Karpas-422 (cell line): ENCODE results near the gene NASP. TPM values are rescaled to one million over a fixed set of nuclear protein-coding genes. Genes with fewer than 3 reads are reported as not detected.

Source experiments
- DNase-seq: peaks from one replicate; pipeline ENCODE4 v3.0.0-alpha.2; 2015
- H2AFZ ChIP-seq: fragments of 200-600 bp; sonication (generic); 2 replicates; pipeline ENCODE4 v1.6.1; 2014; ENCODE audit warnings: antibody characterized with exemption, low read length, mixed read lengths
- H3K27ac ChIP-seq: fragments of 200-600 bp; sonication (generic); 2 replicates; pipeline ENCODE4 v1.5.1; 2014; ENCODE audit warnings: mild to moderate bottlenecking, low read length, moderate library complexity
- H3K27me3 ChIP-seq: fragments of 200-600 bp; sonication (generic); 2 replicates; pipeline ENCODE4 v1.6.1; 2014; ENCODE audit warnings: low read length, mixed read lengths
- H3K36me3 ChIP-seq: fragments of 200-600 bp; sonication (generic); 2 replicates; pipeline ENCODE4 v1.6.1; 2014; ENCODE audit warnings: low read length, mixed read lengths; ENCODE audit not compliant: insufficient read depth
- H3K4me1 ChIP-seq: fragments of 200-600 bp; sonication (generic); 2 replicates; pipeline ENCODE4 v1.6.1; 2014; ENCODE audit warnings: mild to moderate bottlenecking, low read length, mixed read lengths
- H3K4me2 ChIP-seq: fragments of 200-600 bp; sonication (generic); 2 replicates; pipeline ENCODE4 v1.6.1; 2014; ENCODE audit warnings: low read length, low read depth, mild to moderate bottlenecking; ENCODE audit not compliant: poor library complexity, severe bottlenecking
- H3K4me3 ChIP-seq: fragments of 200-600 bp; sonication (generic); 2 replicates; pipeline ENCODE4 v1.5.1; 2014; ENCODE audit warnings: mild to moderate bottlenecking, antibody characterized with exemption, low read length, mixed read lengths
- H3K79me2 ChIP-seq: fragments of 200-600 bp; sonication (generic); 2 replicates; pipeline ENCODE4 v1.6.1; 2014; ENCODE audit warnings: mild to moderate bottlenecking, low read length, mixed read lengths
- H3K9ac ChIP-seq: fragments of 200-600 bp; sonication (generic); 2 replicates; pipeline ENCODE4 v1.6.0; 2014; ENCODE audit warnings: low read length
- H3K9me2 ChIP-seq: fragments of 200-600 bp; sonication (generic), shearing (Covaris generic); replicated peaks from 2 replicates; pipeline ENCODE4 v1.6.0; 2014; ENCODE audit warnings: mild to moderate bottlenecking, low read length, moderate library complexity; ENCODE audit not compliant: insufficient read depth
- H3K9me3 ChIP-seq: fragments of 300-700, 200-600 bp; sonication (generic); 2 replicates; pipeline ENCODE4 v1.6.1; 2014; ENCODE audit warnings: low read length, mixed read lengths
- H4K20me1 ChIP-seq: fragments of 200-600 bp; sonication (generic); 2 replicates; pipeline ENCODE4 v1.6.1; 2014; ENCODE audit warnings: mild to moderate bottlenecking, antibody characterized with exemption, low read length, low read depth; ENCODE audit not compliant: insufficient read depth
- total RNA-seq: library from RNA; depleted of rRNA; stranded (reverse); fragments of >200 nt; shearing (Covaris generic); gene quantifications from 2 replicates; pipeline ENCODE4 v1.2.3, GENCODE V29; 2014; ENCODE audit warnings: low replicate concordance

The NASP gene
- total RNA-seq, 1 experiment from 2014 or later: 61.8 TPM

GRCh38 chr1:45545019-45545493 is 38.8 kb upstream of the NASP start:
- Histone ChIP-seq H3K4me1 (peaks cover 10% of the 10 kb centered on the region), H3K4me2 (no peak overlapping the region), H3K36me3 (no peaks in the 10 kb centered on the region), H3K9me2 (no peaks in the 10 kb centered on the region), H3K27ac (no peak overlapping the region), H3K4me3 (no peak overlapping the region), H3K9me3 (no peaks in the 10 kb centered on the region), H3K27me3 (no peaks in the 10 kb centered on the region), H2AFZ (peak overlapping the region; percentile 78; the same call in 1 of the 2 replicates), H3K79me2 (no peaks in the 10 kb centered on the region), H3K9ac (no peak overlapping the region; the same call in 1 of the 2 replicates), H4K20me1 (no peaks in the 10 kb centered on the region)
- DNase-seq: no peak

- H3K4me1 ChIP-seq: peaks cover 14% of the 10 kb centered on the region
- H3K27me3 ChIP-seq: no peaks in the 10 kb centered on the region
- H3K79me2 ChIP-seq: no peaks in the 10 kb centered on the region
- H2AFZ ChIP-seq: peak overlapping the region; percentile 78; the same call in 1 of the 2 replicates
- H3K27ac ChIP-seq: no peak overlapping the region
- no peaks in the 10 kb centered on the region for H3K9me3 ChIP-seq
- H4K20me1 ChIP-seq: no peaks in the 10 kb centered on the region
- H3K4me3 ChIP-seq: no peak overlapping the region
- no peaks in the 10 kb centered on the region for H3K36me3 ChIP-seq
- no peak for DNase-seq
- H3K9me2 ChIP-seq: no peaks in the 10 kb centered on the region
- no peak overlapping the region; the same call in 1 of the 2 replicates for H3K9ac ChIP-seq
- no peak overlapping the region for H3K4me2 ChIP-seq
Observed at GRCh38 chr1:45545553-45546310, 38.1 kb upstream of the NASP start.

- H3K79me2 ChIP-seq: peaks cover 33% of the 10 kb centered on the region
- H3K4me2 ChIP-seq: peak within 1 kb of the TSS; percentile 71
- H3K9me3 ChIP-seq: no peaks in the 10 kb centered on the region
- peak; percentile 95 for DNase-seq
- no peaks in the 10 kb centered on the region for H3K9me2 ChIP-seq
- H3K36me3 ChIP-seq: peaks cover 8% of the 10 kb centered on the region; the same call in 1 of the 2 replicates
- peak within 1 kb of the TSS; percentile 83 for H3K4me3 ChIP-seq
- no peaks in the 10 kb centered on the region for H4K20me1 ChIP-seq
- H3K27ac ChIP-seq: peak within 1 kb of the TSS; percentile 51
- peak within 1 kb of the TSS; percentile 69; the same call in 1 of the 2 replicates for H2AFZ ChIP-seq
- peak within 1 kb of the TSS; percentile 82 for H3K9ac ChIP-seq
- H3K27me3 ChIP-seq: no peaks in the 10 kb centered on the region
- peaks cover 18% of the 10 kb centered on the region for H3K4me1 ChIP-seq
Observed at GRCh38 chr1:45550401-45551351, 33.2 kb upstream of the NASP start, which contains the start of gene AKR1A1. TSS of gene AKR1A1 (plus strand) at chr1:45550826. CDS start at chr1:45561795, 10,969 bp downstream.

GRCh38 chr1:45551684-45552083 is 32.2 kb upstream of the NASP start:
- Histone ChIP-seq H3K27ac (peak overlapping the region; percentile 51; the same call in 1 of the 2 replicates), H3K4me3 (peak overlapping the region; percentile 83), H3K27me3 (no peaks in the 10 kb centered on the region), H3K4me1 (peaks cover 18% of the 10 kb centered on the region), H3K4me2 (peak overlapping the region; percentile 71), H4K20me1 (no peaks in the 10 kb centered on the region), H2AFZ (no peak overlapping the region), H3K79me2 (peaks cover 39% of the 10 kb centered on the region), H3K9me2 (no peaks in the 10 kb centered on the region), H3K9me3 (no peaks in the 10 kb centered on the region), H3K9ac (peak overlapping the region; percentile 82), H3K36me3 (peaks cover 11% of the 10 kb centered on the region; the same call in 1 of the 2 replicates)
- no peak for DNase-seq

GRCh38 chr1:45552331-45552730 is 31.5 kb upstream of the NASP start:
- H3K27ac ChIP-seq: no peak overlapping the region
- H4K20me1 ChIP-seq: no peaks in the 10 kb centered on the region
- peak overlapping the region; percentile 71 for H3K4me2 ChIP-seq
- H3K27me3 ChIP-seq: no peaks in the 10 kb centered on the region
- DNase-seq: no peak
- peaks cover 18% of the 10 kb centered on the region for H3K4me1 ChIP-seq
- H3K36me3 ChIP-seq: peaks cover 11% of the 10 kb centered on the region; the same call in 1 of the 2 replicates
- peak overlapping the region; percentile 82 for H3K9ac ChIP-seq
- H3K4me3 ChIP-seq: peak overlapping the region; percentile 83; the same call in 1 of the 2 replicates
- no peaks in the 10 kb centered on the region for H3K9me3 ChIP-seq
- no peak overlapping the region for H2AFZ ChIP-seq
- H3K79me2 ChIP-seq: peaks cover 41% of the 10 kb centered on the region
- no peaks in the 10 kb centered on the region for H3K9me2 ChIP-seq

- Histone ChIP-seq H3K27me3 (no peaks in the 10 kb centered on the region), H3K4me2 (no peak overlapping the region), H3K27ac (no peak overlapping the region), H3K9me2 (no peaks in the 10 kb centered on the region), H3K4me3 (no peak overlapping the region), H4K20me1 (no peaks in the 10 kb centered on the region), H3K36me3 (peaks cover 14% of the 10 kb centered on the region; the same call in 1 of the 2 replicates), H3K9ac (no peak overlapping the region), H2AFZ (no peak overlapping the region), H3K9me3 (no peaks in the 10 kb centered on the region), H3K4me1 (peaks cover 21% of the 10 kb centered on the region), H3K79me2 (peaks cover 52% of the 10 kb centered on the region)
- DNase-seq: no peak
Observed at GRCh38 chr1:45554198-45554597, 29.6 kb upstream of the NASP start.

- H3K4me3 ChIP-seq: no peak overlapping the region
- H3K36me3 ChIP-seq: peaks cover 15% of the 10 kb centered on the region; the same call in 1 of the 2 replicates
- no peaks in the 10 kb centered on the region for H3K9me2 ChIP-seq
- DNase-seq: no peak
- peaks cover 5% of the 10 kb centered on the region for H3K4me1 ChIP-seq
- no peaks in the 10 kb centered on the region for H3K9me3 ChIP-seq
- H3K27ac ChIP-seq: no peak overlapping the region
- H4K20me1 ChIP-seq: no peaks in the 10 kb centered on the region
- no peak overlapping the region for H3K4me2 ChIP-seq
- H3K79me2 ChIP-seq: peaks cover 48% of the 10 kb centered on the region
- no peak overlapping the region for H3K9ac ChIP-seq
- no peaks in the 10 kb centered on the region for H3K27me3 ChIP-seq
- H2AFZ ChIP-seq: no peak overlapping the region
Observed at GRCh38 chr1:45557422-45557944, 26.4 kb upstream of the NASP start.
